ENCODE results near the gene CENPT.

GRCh38 chr16:67842509-67843342 is 4.8 kb downstream of the CENPT start:
- no peak; the same call in 1 of the 2 replicates for TF ChIP-seq CTCF (conservative IDR thresholded peaks at IDR 0.05)
- TF ChIP-seq ZFX (IDR thresholded peaks at IDR 0.05) = peak; percentile 78

Data from C4-2B (cell line).